ENCODE data around the gene FOXN1.
"Not testable (repeated sequence)": the region's sequence is repeated elsewhere in the genome, so short reads cannot be mapped to it uniquely, and the experiment has no call there.

Gene FOXN1

GRCh38 chr17:28501421-28502284, 4.5 kb upstream of the FOXN1 start:
- no peak for DNase-seq

- DNase-seq: no peak
Measured at GRCh38 chr17:28503420-28503819, 2.7 kb upstream of the FOXN1 start.

GRCh38 chr17:28506763-28507487, 777 bp downstream of the FOXN1 start:
- no peak for DNase-seq

GRCh38 chr17:28507567-28508203, 1.5 kb downstream of the FOXN1 start:
- no peak for DNase-seq

GRCh38 chr17:28508211-28508724, 2.1 kb downstream of the FOXN1 start:
- no peak for DNase-seq

GRCh38 chr17:28509789-28510188, 3.6 kb downstream of the FOXN1 start:
- DNase-seq: no peak

- DNase-seq: no peak
Measured at GRCh38 chr17:28511858-28512461, 5.8 kb downstream of the FOXN1 start.

- no peak for DNase-seq
Measured at GRCh38 chr17:28513476-28513875, 7.3 kb downstream of the FOXN1 start.

- DNase-seq: no peak
Measured at GRCh38 chr17:28514561-28515002, 8.4 kb downstream of the FOXN1 start.

- no peak for DNase-seq
Measured at GRCh38 chr17:28515518-28515917, 9.4 kb downstream of the FOXN1 start.

- no peak for DNase-seq
Measured at GRCh38 chr17:28518132-28518531, 12.0 kb downstream of the FOXN1 start.

- DNase-seq: no peak
Measured at GRCh38 chr17:28518578-28518977, 12.4 kb downstream of the FOXN1 start.

GRCh38 chr17:28519236-28519635, 13.1 kb downstream of the FOXN1 start:
- no peak for DNase-seq

GRCh38 chr17:28520687-28521086, 14.5 kb downstream of the FOXN1 start:
- DNase-seq: no peak

GRCh38 chr17:28521311-28522085, 15.3 kb downstream of the FOXN1 start:
- no peak for DNase-seq

GRCh38 chr17:28522281-28522680, 16.1 kb downstream of the FOXN1 start:
- DNase-seq: not testable (repeated sequence)

GRCh38 chr17:28523186-28523585, 17.0 kb downstream of the FOXN1 start:
- no peak for DNase-seq

- DNase-seq: no peak
Measured at GRCh38 chr17:28523876-28524275, 17.7 kb downstream of the FOXN1 start.

GRCh38 chr17:28524476-28525424, 18.6 kb downstream of the FOXN1 start:
- DNase-seq: no peak

GRCh38 chr17:28526381-28526780, 20.2 kb downstream of the FOXN1 start:
- no peak for DNase-seq

- no peak for DNase-seq
Measured at GRCh38 chr17:28527181-28527681, 21.1 kb downstream of the FOXN1 start.

Data from stimulated activated naive CD4-positive, alpha-beta T cell treated with Interleukin-2 at 50 U/mL for 16 hours (primary cell).